B cell (primary cell): Measurements from ENCODE around the gene SLC43A2.

Source experiments
- CTCF ChIP-seq: fragments of 200-600 bp; IDR thresholded peaks from one replicate; pipeline ENCODE4 v1.8.0; 2022; ENCODE audit warnings: antibody characterized with exemption, mild to moderate bottlenecking
- EZH2 ChIP-seq: IDR thresholded peaks from 2 replicates; pipeline ENCODE4 v1.6.1; 2012; ENCODE audit warnings: borderline replicate concordance, low read depth, mild to moderate bottlenecking, moderate library complexity, low read length; ENCODE audit not compliant: insufficient read depth, poor library complexity, severe bottlenecking

- TF ChIP-seq CTCF (no peak), EZH2 (no peak)
These were observed 20.0 kb downstream of the SLC43A2 start for GRCh38 chr17:1608676-1609075.
